HepG2 (cell line): ENCODE measurements around the gene TOP1. TPM values are rescaled to one million over a fixed set of nuclear protein-coding genes. Genes with fewer than 3 reads are reported as not detected.

Experiments
- ATAC-seq: fragments of 200-7000 bp; cut with Tn5 transposase; 3 replicates; pipeline ENCODE4 v1.9.1; 2020; ENCODE audit warnings: mild to moderate bottlenecking, moderate library complexity
- BruUV-seq: library from RNA; stranded (reverse); fragments of 400-500 nt; replicated peaks from 2 replicates; lab custom pipeline; 2021; lab: Mats Ljungman, UMichigan
- CTCF ChIA-PET: fragments of 300-600 bp; formaldehyde crosslinking; extraction: SDS; loops from one replicate; lab custom pipeline; 2021; ENCODE audit warnings: low total read pairs, inconsistent platforms, low intra/inter-chr PET ratio; lab: Yijun Ruan, JAX
- POLR2A ChIA-PET: fragments of 350-600 bp; sonication (Branson Sonifier 250); formaldehyde crosslinking; loops from one replicate; lab custom pipeline; 2020; ENCODE audit warnings: antibody characterized with exemption, inconsistent platforms; lab: Yijun Ruan, JAX
- DNase-seq: peaks from one replicate; pipeline ENCODE4 v3.0.0-alpha.2; 2015; ENCODE audit warnings: low spot score
- FAIRE-seq: peaks from 3 replicates; lab custom pipeline; 2011; peaks lifted over from hg19 to GRCh38; lab: Jason Lieb, UNC
- H2AFZ ChIP-seq: one replicate; pipeline ENCODE4 v1.6.1; 2011; ENCODE audit warnings: low read length, inconsistent platforms
- H3K27ac ChIP-seq: fragments of 300-600 bp; 3 replicates; pipeline ENCODE4 v1.8.0; 2011; ENCODE audit warnings: mixed run types, mild to moderate bottlenecking, mixed read lengths, low read length, inconsistent platforms; ENCODE audit not compliant: insufficient read depth; ENCODE audit errors: extremely low read length
- H3K27me3 ChIP-seq, 2 experiments: fragments of 200-600 bp in 1 of 2; 2 replicates in 1 of 2; 3 replicates in 1 of 2; pipeline versions ENCODE4 v1.6.0 to v1.8.0; 2011; ENCODE audit warnings: low read length in 2 of 2, mild to moderate bottlenecking in 2 of 2, moderate library complexity in 2 of 2, inconsistent platforms in 1 of 2; ENCODE audit not compliant: insufficient read depth in 2 of 2, control insufficient read depth in 1 of 2
- H3K36me3 ChIP-seq, 2 experiments: fragments of 200-600 bp in 1 of 2; replicated peaks in 1 of 2; 2 replicates in 1 of 2; 3 replicates in 1 of 2; pipeline versions ENCODE4 v1.5.1 to v1.8.0; 2011; ENCODE audit warnings: low read length in 2 of 2, inconsistent platforms in 1 of 2; ENCODE audit not compliant: insufficient read depth in 2 of 2, control insufficient read depth in 1 of 2
- H3K4me1 ChIP-seq: 2 replicates; pipeline ENCODE4 v1.5.1; 2012; ENCODE audit warnings: low read length, inconsistent platforms; ENCODE audit not compliant: insufficient read depth
- H3K4me2 ChIP-seq: 2 replicates; pipeline ENCODE4 v1.6.0; 2011; ENCODE audit warnings: low read depth, low read length, inconsistent platforms
- H3K4me3 ChIP-seq, 3 experiments: fragments of 200-600 bp in 1 of 3; sonication (generic), shearing (Covaris generic) in 1 of 3; replicated peaks in 1 of 3; 2 replicates each; pipeline ENCODE4 v1.5.1; 2011 to 2016; ENCODE audit warnings: low read length in 3 of 3, inconsistent platforms in 2 of 3, low read depth in 2 of 3, mild to moderate bottlenecking in 2 of 3, control low read depth in 1 of 3, mixed read lengths in 1 of 3; ENCODE audit not compliant: insufficient read depth in 1 of 3
- H3K79me2 ChIP-seq: one replicate; pipeline ENCODE4 v1.6.1; 2011; ENCODE audit warnings: low read length, inconsistent platforms; ENCODE audit not compliant: insufficient read depth
- H3K9ac ChIP-seq: 2 replicates; pipeline ENCODE4 v1.6.0; 2011; ENCODE audit warnings: mild to moderate bottlenecking, low read depth, low read length, inconsistent platforms; ENCODE audit not compliant: insufficient read depth
- H3K9me3 ChIP-seq: 2 replicates; pipeline ENCODE4 v1.5.1; 2012; ENCODE audit warnings: mild to moderate bottlenecking, low read length
- H4K20me1 ChIP-seq: 2 replicates; pipeline ENCODE4 v1.6.0; 2011; ENCODE audit warnings: inconsistent platforms, mild to moderate bottlenecking, low read length, moderate library complexity; ENCODE audit not compliant: insufficient read depth
- FOXK1 ChIP-seq: sonication (generic); formaldehyde crosslinking; IDR thresholded peaks from 2 replicates; pipeline ENCODE4 v1.4.0; 2020; ENCODE audit warnings: low read depth, missing genetic modification reagents, borderline replicate concordance
- IKZF4 ChIP-seq: sonication (generic); formaldehyde crosslinking; IDR thresholded peaks from 2 replicates; pipeline ENCODE4 v1.5.1; 2020; ENCODE audit warnings: borderline replicate concordance, mild to moderate bottlenecking, low read depth, missing genetic modification reagents; ENCODE audit errors: not compliant biosample characterization
- IRF2 ChIP-seq: IDR thresholded peaks from 2 replicates; pipeline ENCODE4 v1.6.1; 2018; ENCODE audit warnings: missing genetic modification reagents, missing compliant biosample characterization
- MEIS2 ChIP-seq: sonication (generic); formaldehyde crosslinking; IDR thresholded peaks from 2 replicates; pipeline ENCODE4 v1.9.0; 2021; ENCODE audit warnings: mild to moderate bottlenecking, missing genetic modification reagents
- NCOA2 ChIP-seq: sonication (generic); formaldehyde crosslinking; IDR thresholded peaks from 2 replicates; pipeline ENCODE4 v1.8.0; 2022; ENCODE audit warnings: inconsistent platforms
- RARA ChIP-seq: IDR thresholded peaks from 2 replicates; pipeline ENCODE4 v1.6.1; 2016; ENCODE audit warnings: missing genetic modification reagents, missing compliant biosample characterization
- RBFOX2 ChIP-seq: fragments of 200-400 bp; formaldehyde crosslinking; IDR thresholded peaks from 2 replicates; pipeline ENCODE4 v1.6.1; 2017; ENCODE audit warnings: low read depth, mild to moderate bottlenecking, low read length
- SOX13 ChIP-seq, 3 experiments: fragments of 450-650 bp in 1 of 3; sonication (generic) in 1 of 3; formaldehyde crosslinking in 1 of 3; IDR thresholded peaks in 2 of 3; conservative IDR thresholded peaks in 1 of 3; 2 replicates each; pipeline versions ENCODE4 v1.5.0 to v1.6.1; 2016 to 2020; ENCODE audit warnings: antibody characterized with exemption in 1 of 3, mild to moderate bottlenecking in 1 of 3, missing compliant biosample characterization in 1 of 3, missing genetic modification reagents in 1 of 3, moderate library complexity in 1 of 3
- TEAD2 ChIP-seq: sonication (generic); formaldehyde crosslinking; IDR thresholded peaks from 2 replicates; pipeline ENCODE4 v1.9.0; 2021; ENCODE audit warnings: missing genetic modification reagents
- ZFP1 ChIP-seq: IDR thresholded peaks from 2 replicates; pipeline ENCODE4 v1.6.1; 2016
- ZNF30 ChIP-seq: sonication (generic); formaldehyde crosslinking; IDR thresholded peaks from 2 replicates; pipeline ENCODE4 v1.5.0; 2020; ENCODE audit warnings: mild to moderate bottlenecking, missing genetic modification reagents
- ZNF772 ChIP-seq: sonication (generic); formaldehyde crosslinking; IDR thresholded peaks from 2 replicates; pipeline ENCODE4 v1.5.0; 2020; ENCODE audit warnings: mild to moderate bottlenecking, missing genetic modification reagents
- ZNF777 ChIP-seq: sonication (generic); formaldehyde crosslinking; IDR thresholded peaks from 2 replicates; pipeline ENCODE4 v1.4.0; 2020; ENCODE audit warnings: missing genetic modification reagents
- WGBS: methylation state at CpG from one replicate; pipeline ENCODE4 v1.1.6; 2017; ENCODE audit warnings: low lambda C conversion rate; 5-methylcytosine and 5-hydroxymethylcytosine counted together
- in situ Hi-C: cut with HindIII; loops from 2 replicates; pipeline ENCODE4 v1.10.0; 2017; ENCODE audit warnings: low pct_unique_long_range_greater_than_20kb; ENCODE audit not compliant: extremely low pct_ligation_motif_present
- intact Hi-C: fragments of 100-400 bp; cut with micrococcal nuclease; formaldehyde crosslinking; loops from one replicate; pipeline ENCODE4 v1.10.0; 2022; ENCODE audit not compliant: unreplicated experiment
- polyA plus RNA-seq, 8 experiments: library from polyadenylated mRNA; depleted of rRNA in 3 of 8; stranded (reverse) in 7 of 8; unstranded in 1 of 8; fragments of >200 nt; fragmentation: Illumina TruSeq in 4 of 8; extraction: Trizol in 4 of 8; gene quantifications; 2 replicates each; pipeline versions ENCODE4 v1.2.1 to v1.2.3, GENCODE V29; 2011 to 2016; ENCODE audit warnings: low read depth in 4 of 8, missing spikeins in 1 of 8, mixed read lengths in 1 of 8; ENCODE audit not compliant: insufficient read depth in 1 of 8
- total RNA-seq, 5 experiments: library from RNA; depleted of rRNA; stranded (reverse); fragments of >200 nt; fragmentation: Illumina TruSeq; extraction: Trizol; gene quantifications; 2 replicates each; pipeline ENCODE4 v1.2.3, GENCODE V29; 2016; ENCODE audit warnings: low read depth in 1 of 5
- TF ChIP-seq, protein P1 (sequence below), 2 experiments: sonication (generic) in 1 of 2; formaldehyde crosslinking in 1 of 2; IDR thresholded peaks; 2 replicates each; pipeline versions ENCODE4 v1.4.0 to v1.6.1; 2018 to 2020; ENCODE audit warnings: missing genetic modification reagents in 2 of 2, borderline replicate concordance in 1 of 2, low read depth in 1 of 2, mild to moderate bottlenecking in 1 of 2, missing biosample characterization in 1 of 2
- TF ChIP-seq, protein P2 (sequence below): sonication (generic); formaldehyde crosslinking; IDR thresholded peaks from 2 replicates; pipeline ENCODE4 v1.4.0; 2020; ENCODE audit warnings: missing genetic modification reagents, mild to moderate bottlenecking, borderline replicate concordance
- TF ChIP-seq, protein P3 (sequence below): IDR thresholded peaks from 2 replicates; pipeline ENCODE4 v1.6.1; 2016
- TF ChIP-seq, protein P4 (sequence below): sonication (generic); formaldehyde crosslinking; IDR thresholded peaks from 2 replicates; pipeline ENCODE4 v1.4.0; 2020; ENCODE audit warnings: missing genetic modification reagents

TOP1 gene
- total and polyA plus RNA-seq, 2 of the 13 experiments (the other 11 are each of a cell fraction or from before 2014, with no cell fraction given): 10.2 to 19.4 TPM

DNA sequence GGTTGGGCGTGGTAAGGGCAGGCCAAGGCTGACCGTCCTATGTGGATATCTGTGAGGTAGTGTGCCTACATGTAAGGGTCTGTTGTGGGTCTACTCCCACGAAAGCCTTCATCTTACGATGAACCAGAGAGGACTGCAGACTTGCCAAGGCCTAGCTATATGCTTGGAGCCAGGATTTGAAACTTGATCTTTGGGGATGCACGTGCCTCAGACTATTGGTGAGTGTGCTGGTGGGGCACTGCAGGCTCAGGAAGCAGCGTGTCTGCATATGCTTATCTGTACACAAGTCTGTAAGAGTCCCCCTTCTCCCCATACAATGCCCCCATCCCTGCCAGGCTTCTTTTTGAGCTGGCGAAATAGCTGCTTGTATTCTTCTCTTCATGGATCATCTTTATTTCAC is 126.6 kb downstream of the TOP1 start:
- Histone ChIP-seq H3K4me2 (no peak overlapping the region), H3K4me1 (peaks cover 55% of the 10 kb centered on the region), H3K36me3 (peaks cover 11 to 49% of the 10 kb centered on the region in 2 experiments), H3K27me3 (no peaks in the 10 kb centered on the region), H2AFZ (no peak overlapping the region), H4K20me1 (peaks cover 71% of the 10 kb centered on the region), H3K4me3 (no peak overlapping the region), H3K27ac (no peak overlapping the region), H3K9me3 (no peaks in the 10 kb centered on the region), H3K9ac (no peak overlapping the region), H3K79me2 (peaks cover 87% of the 10 kb centered on the region)
- ChIA-PET CTCF (no interaction called here), POLR2A (interaction anchor here (1.3 kb wide), 1 partner anchor 17 kb away, joined by 3 read pairs; no protein-coding TSS in a partner anchor)
- intact Hi-C loops (no loop called here), in situ Hi-C loops (no loop called here)
- no peak for FAIRE-seq
- ATAC-seq: no peak
- 98% methylated on average over 7 of the region's 7 CpGs for WGBS
- BruUV-seq: no TSS peak
- DNase-seq: no peak
- TF ChIP-seq IKZF4 (CRISPR knock-in tag) (no peak), ZFP1 (CRISPR knock-in tag) (no peak), FOXK1 (no peak), ZNF772 (CRISPR knock-in tag) (no peak), ZNF777 (CRISPR knock-in tag) (no peak), NCOA2 (CRISPR knock-in tag) (no peak), RARA (CRISPR knock-in tag) (no peak), ZNF30 (no peak), MEIS2 (CRISPR knock-in tag) (no peak), RBFOX2 (no peak), TEAD2 (CRISPR knock-in tag) (no peak), IRF2 (no peak), SOX13 (IDR thresholded peaks at IDR 0.05) (no peak), SOX13 (CRISPR knock-in tag; conservative IDR thresholded peaks at IDR 0.05 in 1 of 2, IDR thresholded peaks at IDR 0.05 in 1 of 2) (no peak)
- TF ChIP-seq, protein P1, sequence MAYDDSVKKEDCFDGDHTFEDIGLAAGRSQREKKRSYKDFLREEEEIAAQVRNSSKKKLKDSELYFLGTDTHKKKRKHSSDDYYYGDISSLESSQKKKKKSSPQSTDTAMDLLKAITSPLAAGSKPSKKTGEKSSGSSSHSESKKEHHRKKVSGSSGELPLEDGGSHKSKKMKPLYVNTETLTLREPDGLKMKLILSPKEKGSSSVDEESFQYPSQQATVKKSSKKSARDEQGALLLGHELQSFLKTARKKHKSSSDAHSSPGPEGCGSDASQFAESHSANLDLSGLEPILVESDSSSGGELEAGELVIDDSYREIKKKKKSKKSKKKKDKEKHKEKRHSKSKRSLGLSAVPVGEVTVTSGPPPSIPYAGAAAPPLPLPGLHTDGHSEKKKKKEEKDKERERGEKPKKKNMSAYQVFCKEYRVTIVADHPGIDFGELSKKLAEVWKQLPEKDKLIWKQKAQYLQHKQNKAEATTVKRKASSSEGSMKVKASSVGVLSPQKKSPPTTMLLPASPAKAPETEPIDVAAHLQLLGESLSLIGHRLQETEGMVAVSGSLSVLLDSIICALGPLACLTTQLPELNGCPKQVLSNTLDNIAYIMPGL (CRISPR knock-in tag; IDR thresholded peaks at IDR 0.05; ENCODE audit: borderline replicate concordance in 1 of 2, low read depth in 1 of 2): no peak
- TF ChIP-seq, protein P2, sequence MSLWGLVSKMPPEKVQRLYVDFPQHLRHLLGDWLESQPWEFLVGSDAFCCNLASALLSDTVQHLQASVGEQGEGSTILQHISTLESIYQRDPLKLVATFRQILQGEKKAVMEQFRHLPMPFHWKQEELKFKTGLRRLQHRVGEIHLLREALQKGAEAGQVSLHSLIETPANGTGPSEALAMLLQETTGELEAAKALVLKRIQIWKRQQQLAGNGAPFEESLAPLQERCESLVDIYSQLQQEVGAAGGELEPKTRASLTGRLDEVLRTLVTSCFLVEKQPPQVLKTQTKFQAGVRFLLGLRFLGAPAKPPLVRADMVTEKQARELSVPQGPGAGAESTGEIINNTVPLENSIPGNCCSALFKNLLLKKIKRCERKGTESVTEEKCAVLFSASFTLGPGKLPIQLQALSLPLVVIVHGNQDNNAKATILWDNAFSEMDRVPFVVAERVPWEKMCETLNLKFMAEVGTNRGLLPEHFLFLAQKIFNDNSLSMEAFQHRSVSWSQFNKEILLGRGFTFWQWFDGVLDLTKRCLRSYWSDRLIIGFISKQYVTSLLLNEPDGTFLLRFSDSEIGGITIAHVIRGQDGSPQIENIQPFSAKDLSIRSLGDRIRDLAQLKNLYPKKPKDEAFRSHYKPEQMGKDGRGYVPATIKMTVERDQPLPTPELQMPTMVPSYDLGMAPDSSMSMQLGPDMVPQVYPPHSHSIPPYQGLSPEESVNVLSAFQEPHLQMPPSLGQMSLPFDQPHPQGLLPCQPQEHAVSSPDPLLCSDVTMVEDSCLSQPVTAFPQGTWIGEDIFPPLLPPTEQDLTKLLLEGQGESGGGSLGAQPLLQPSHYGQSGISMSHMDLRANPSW (CRISPR knock-in tag): no peak
- TF ChIP-seq, protein P3, sequence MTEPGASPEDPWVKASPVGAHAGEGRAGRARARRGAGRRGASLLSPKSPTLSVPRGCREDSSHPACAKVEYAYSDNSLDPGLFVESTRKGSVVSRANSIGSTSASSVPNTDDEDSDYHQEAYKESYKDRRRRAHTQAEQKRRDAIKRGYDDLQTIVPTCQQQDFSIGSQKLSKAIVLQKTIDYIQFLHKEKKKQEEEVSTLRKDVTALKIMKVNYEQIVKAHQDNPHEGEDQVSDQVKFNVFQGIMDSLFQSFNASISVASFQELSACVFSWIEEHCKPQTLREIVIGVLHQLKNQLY: no peak
- TF ChIP-seq, protein P4, sequence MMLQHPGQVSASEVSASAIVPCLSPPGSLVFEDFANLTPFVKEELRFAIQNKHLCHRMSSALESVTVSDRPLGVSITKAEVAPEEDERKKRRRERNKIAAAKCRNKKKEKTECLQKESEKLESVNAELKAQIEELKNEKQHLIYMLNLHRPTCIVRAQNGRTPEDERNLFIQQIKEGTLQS: no peak
